Lower lobe of right lung (tissue), 2 donors: ENCODE results near the gene LETMD1. TPM values are rescaled to one million over a fixed set of nuclear protein-coding genes. Genes with fewer than 3 reads are reported as not detected.

Experiments used
- ATAC-seq, 2 donors: fragments of 200-7000 bp; cut with Tn5 transposase; one replicate each; pipeline ENCODE4 v1.9.1; 2020 to 2022; ENCODE audit warnings: mild to moderate bottlenecking in 2 of 2, moderate library complexity in 2 of 2
- DNase-seq: peaks from one replicate; pipeline ENCODE4 v3.0.0-alpha.2; 2020
- H3K27ac ChIP-seq: fragments of 200-600 bp; one replicate; pipeline ENCODE4 v1.8.0; 2022
- H3K27me3 ChIP-seq: fragments of 200-600 bp; one replicate; pipeline ENCODE4 v1.8.0; 2022; ENCODE audit warnings: low read depth
- H3K36me3 ChIP-seq: fragments of 200-600 bp; one replicate; pipeline ENCODE4 v1.8.0; 2022; ENCODE audit warnings: mild to moderate bottlenecking
- H3K4me1 ChIP-seq: fragments of 200-600 bp; one replicate; pipeline ENCODE4 v1.8.0; 2022
- H3K4me3 ChIP-seq: fragments of 200-600 bp; one replicate; pipeline ENCODE4 v1.8.0; 2022; ENCODE audit warnings: mild to moderate bottlenecking
- H3K9me3 ChIP-seq: fragments of 200-600 bp; one replicate; pipeline ENCODE4 v1.8.0; 2022
- CTCF ChIP-seq: fragments of 200-600 bp; IDR thresholded peaks from one replicate; pipeline ENCODE4 v1.8.0; 2022; ENCODE audit warnings: antibody characterized with exemption, mild to moderate bottlenecking
- intact Hi-C: fragments of 100-400 bp; cut with DNase I; formaldehyde crosslinking; loops from one replicate; pipeline ENCODE4 v1.11.0; 2022
- total RNA-seq: library from RNA; stranded (reverse); fragmentation: NEBNext Ultra II Directional; extraction: Animal tissue kit (Norgen Biotek cat#: 25700); gene quantifications from one replicate; pipeline ENCODE4 v1.2.1, GENCODE V29; 2021
- donor health status: DM: no; HTN: yes; CAD: no; lungs with severe emphysema.

Gene LETMD1
- total RNA-seq, 1 donor from 2014 or later: 69.6 TPM

GRCh38 chr12:51005030-51005429 is 43.1 kb upstream of the LETMD1 start:
- peak overlapping the region; percentile 32 for H3K27ac ChIP-seq
- no peaks in the 10 kb centered on the region for H3K9me3 ChIP-seq

GRCh38 chr12:51005671-51006070 is 42.5 kb upstream of the LETMD1 start:
- peak; percentile 77 to 80 for ATAC-seq
- H3K4me1 ChIP-seq: peaks cover 34% of the 10 kb centered on the region
- peak overlapping the region; percentile 32 for H3K27ac ChIP-seq
- peaks cover 69% of the 10 kb centered on the region for H3K36me3 ChIP-seq
- H3K27me3 ChIP-seq: no peaks in the 10 kb centered on the region
- no peak overlapping the region for H3K4me3 ChIP-seq
- intact Hi-C loops: no loop called here
- no peak for TF ChIP-seq CTCF
- no peak for DNase-seq
- H3K9me3 ChIP-seq: no peaks in the 10 kb centered on the region

More at GRCh38 chr12:51005030-51005429, 43.1 kb upstream of the LETMD1 start:
- intact Hi-C loops: no loop called here
- no peaks in the 10 kb centered on the region for H3K27me3 ChIP-seq
- ATAC-seq (no peak), DNase-seq (no peak)
- no peak overlapping the region for H3K4me3 ChIP-seq
- peaks cover 75% of the 10 kb centered on the region for H3K36me3 ChIP-seq
- H3K4me1 ChIP-seq: peaks cover 28% of the 10 kb centered on the region
- TF ChIP-seq CTCF: no peak

- no peak for TF ChIP-seq CTCF
- Histone ChIP-seq H3K4me3 (peak overlapping the region; percentile 30), H3K27me3 (no peaks in the 10 kb centered on the region), H3K27ac (peak overlapping the region; percentile 28), H3K4me1 (peaks cover 62% of the 10 kb centered on the region), H3K9me3 (no peaks in the 10 kb centered on the region), H3K36me3 (peaks cover 42% of the 10 kb centered on the region)
- ATAC-seq (no peak), DNase-seq (no peak)
- intact Hi-C loops: no loop called here
Measured at GRCh38 chr12:51008329-51009055, 39.6 kb upstream of the LETMD1 start.

- Histone ChIP-seq H3K4me1 (peaks cover 68% of the 10 kb centered on the region), H3K27ac (peak overlapping the region; percentile 28), H3K9me3 (no peaks in the 10 kb centered on the region), H3K27me3 (no peaks in the 10 kb centered on the region), H3K4me3 (peak overlapping the region; percentile 30), H3K36me3 (peaks cover 38% of the 10 kb centered on the region)
- ATAC-seq: peak; percentile 79 to 90
- DNase-seq: peak; percentile 85
- intact Hi-C loops: no loop called here
- no peak for TF ChIP-seq CTCF
Measured at GRCh38 chr12:51009056-51009440, 39.1 kb upstream of the LETMD1 start.

GRCh38 chr12:51011955-51012354 is 36.2 kb upstream of the LETMD1 start:
- no peak for TF ChIP-seq CTCF
- Histone ChIP-seq H3K4me3 (no peak overlapping the region), H3K4me1 (peaks cover 54% of the 10 kb centered on the region), H3K9me3 (no peaks in the 10 kb centered on the region), H3K27ac (no peak overlapping the region), H3K27me3 (no peaks in the 10 kb centered on the region), H3K36me3 (peaks cover 10% of the 10 kb centered on the region)
- ATAC-seq (peak; percentile 61 to 73), DNase-seq (peak; percentile 55)
- intact Hi-C loops: no loop called here
